HG03064 (cell line): ENCODE measurements around the gene CCL26.
"Not testable (repeated sequence)": the region's sequence is repeated elsewhere in the genome, so short reads cannot be mapped to it uniquely, and the experiment has no call there.

ENCODE experiments used
- ATAC-seq: cut with Tn5 transposase; IDR thresholded peaks from one replicate; pipeline ENCODE4 v1.9.1; 2021; ENCODE audit warnings: low read depth; ENCODE audit not compliant: unreplicated experiment

Gene CCL26

GRCh38 chr7:75739796-75740672 is 32.0 kb downstream of the CCL26 start:
- ATAC-seq = peak; percentile 25

GRCh38 chr7:75738975-75739795 is 32.8 kb downstream of the CCL26 start:
- ATAC-seq = peak; percentile 86

GRCh38 chr7:75738604-75738974 is 33.4 kb downstream of the CCL26 start, which contains the start of gene HIP1:
TSS of gene HIP1 (minus strand) at chr7:75738941. CDS start at chr7:75738920, 21 bp downstream.
- peak; percentile 7 for ATAC-seq

- no peak for ATAC-seq
Observed at GRCh38 chr7:75737856-75738603, 34.0 kb downstream of the CCL26 start.

- no peak for ATAC-seq
Observed at GRCh38 chr7:75735581-75736350, 36.2 kb downstream of the CCL26 start.

- ATAC-seq = no peak
Observed at GRCh38 chr7:75734586-75735458, 37.2 kb downstream of the CCL26 start.

- ATAC-seq = no peak
Observed at GRCh38 chr7:75732764-75733630, 39.0 kb downstream of the CCL26 start.

GRCh38 chr7:75732016-75732521 is 39.9 kb downstream of the CCL26 start:
- no peak for ATAC-seq

GRCh38 chr7:75729851-75730274 is 42.1 kb downstream of the CCL26 start:
- ATAC-seq = no peak

- ATAC-seq = no peak
Observed at GRCh38 chr7:75727881-75728593, 44.0 kb downstream of the CCL26 start.

GRCh38 chr7:75727351-75727750 is 44.7 kb downstream of the CCL26 start:
- ATAC-seq = not testable (repeated sequence)

GRCh38 chr7:75725306-75725705 is 46.7 kb downstream of the CCL26 start:
- ATAC-seq = no peak

- no peak for ATAC-seq
Observed at GRCh38 chr7:75723444-75723843, 48.6 kb downstream of the CCL26 start.

- ATAC-seq = no peak
Observed at GRCh38 chr7:75722373-75722772, 49.6 kb downstream of the CCL26 start.

- ATAC-seq = not testable (repeated sequence)
Observed at GRCh38 chr7:75721922-75722321, 50.1 kb downstream of the CCL26 start.

GRCh38 chr7:75721426-75721825 is 50.6 kb downstream of the CCL26 start:
- no peak for ATAC-seq

- ATAC-seq = no peak
Observed at GRCh38 chr7:75719626-75720025, 52.4 kb downstream of the CCL26 start.
